AG09319 (cell line): ENCODE data around the gene TYR.
"Not testable (repeated sequence)": the region's sequence is repeated elsewhere in the genome, so short reads cannot be mapped to it uniquely, and the experiment has no call there.

Experiments
- DNase-seq: peaks from one replicate; pipeline ENCODE4 v3.0.0-alpha.2; 2010; ENCODE audit warnings: low read depth; ENCODE audit errors: extremely low read depth
- CTCF ChIP-seq: IDR thresholded peaks from 2 replicates; pipeline ENCODE4 v1.5.1; 2011; ENCODE audit warnings: low read depth, mild to moderate bottlenecking, inconsistent platforms, low read length, moderate library complexity

TYR gene

GRCh38 chr11:89267660-89268302 lies 90.1 kb downstream of the TYR start:
- no peak for TF ChIP-seq CTCF
- no peak for DNase-seq

- not testable (repeated sequence) for DNase-seq
These were observed 94.9 kb downstream of the TYR start for GRCh38 chr11:89272540-89273088.

- not testable (repeated sequence) for DNase-seq
These were observed 95.5 kb downstream of the TYR start for GRCh38 chr11:89273220-89273619.

DNA sequence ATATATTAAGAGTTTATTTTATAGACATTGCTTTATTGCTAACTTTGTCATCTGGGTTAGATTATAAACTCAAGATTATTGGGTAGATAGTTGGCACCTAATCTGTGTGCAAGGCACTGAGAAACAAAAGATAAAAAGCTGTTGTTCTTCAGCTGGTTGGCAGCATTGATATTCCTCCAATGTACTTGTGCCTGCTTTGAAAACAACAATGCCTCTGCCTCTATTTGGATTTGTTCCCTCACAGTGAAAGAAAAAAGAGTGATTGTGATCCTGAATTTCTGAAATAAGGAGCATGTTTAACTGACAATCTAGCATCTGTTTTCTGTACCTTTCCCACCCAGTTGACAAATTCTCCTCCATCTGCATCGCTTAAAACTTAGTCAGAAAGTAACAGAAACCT lies 98.3 kb downstream of the TYR start:
- DNase-seq: no peak

GRCh38 chr11:89279176-89279575 lies 101.5 kb downstream of the TYR start:
- DNase-seq: no peak
- no peak for TF ChIP-seq CTCF

More for the DNA sequence above, 98.3 kb downstream of the TYR start:
- TF ChIP-seq CTCF: no peak

- DNase-seq: not testable (repeated sequence)
These were observed 103.5 kb downstream of the TYR start for GRCh38 chr11:89281032-89281677.

DNA sequence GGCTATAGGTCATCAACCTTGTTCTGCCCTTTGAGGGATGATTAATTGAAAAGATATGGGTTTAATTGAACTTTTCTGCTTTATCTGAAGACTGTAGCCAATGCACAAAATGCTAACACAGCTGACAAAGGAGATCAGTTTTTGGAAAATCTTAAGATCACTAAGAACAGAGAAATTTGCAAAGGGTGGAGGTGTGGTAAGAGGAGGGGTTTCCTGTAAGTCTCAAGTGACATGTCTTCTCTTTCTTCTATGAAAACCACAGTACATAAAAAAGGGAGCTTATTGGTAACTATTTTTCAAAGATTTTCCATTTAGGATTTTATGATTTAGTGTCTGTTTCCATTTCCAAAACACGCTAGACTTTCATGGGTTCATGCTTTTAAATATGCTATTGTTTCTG lies 108.9 kb downstream of the TYR start:
- DNase-seq: not testable (repeated sequence)

- not testable (repeated sequence) for DNase-seq
These were observed 110.3 kb downstream of the TYR start for GRCh38 chr11:89288004-89288403.

DNA sequence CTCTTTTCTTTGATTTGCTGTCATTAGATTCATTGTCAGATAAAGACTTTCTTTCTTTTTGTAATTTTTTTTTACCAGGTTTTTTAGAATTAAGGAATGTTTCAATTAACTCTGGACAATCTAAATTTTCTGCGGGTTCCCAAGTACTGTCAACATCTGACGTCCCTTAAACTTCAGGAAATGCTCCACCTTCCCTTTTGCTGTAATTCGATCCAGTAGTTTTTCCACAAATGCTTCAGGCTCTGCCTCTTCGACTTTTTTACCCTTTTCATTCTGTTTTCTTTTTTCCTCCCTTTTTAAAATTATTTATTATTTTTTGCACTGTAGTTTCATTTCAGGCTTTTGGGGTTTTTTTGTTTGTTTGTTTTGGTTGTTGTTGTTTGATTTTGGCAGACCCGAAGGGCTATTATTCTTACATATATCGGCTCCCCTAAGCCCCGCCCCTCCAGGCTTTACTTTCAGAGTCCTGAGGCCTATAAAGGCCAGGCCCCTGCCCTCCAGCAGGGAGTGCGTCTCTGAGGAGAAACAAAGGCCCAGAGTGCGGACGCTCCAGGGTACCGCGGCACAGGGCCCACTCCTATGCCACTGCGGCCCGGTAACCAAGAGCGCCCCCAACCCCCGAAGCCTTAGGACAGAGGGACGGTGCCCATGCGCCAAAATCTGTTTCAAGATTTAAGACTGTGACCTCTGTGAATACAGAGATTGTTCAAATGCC lies 116.4 kb downstream of the TYR start:
- no peak for DNase-seq
- no peak for TF ChIP-seq CTCF

DNA sequence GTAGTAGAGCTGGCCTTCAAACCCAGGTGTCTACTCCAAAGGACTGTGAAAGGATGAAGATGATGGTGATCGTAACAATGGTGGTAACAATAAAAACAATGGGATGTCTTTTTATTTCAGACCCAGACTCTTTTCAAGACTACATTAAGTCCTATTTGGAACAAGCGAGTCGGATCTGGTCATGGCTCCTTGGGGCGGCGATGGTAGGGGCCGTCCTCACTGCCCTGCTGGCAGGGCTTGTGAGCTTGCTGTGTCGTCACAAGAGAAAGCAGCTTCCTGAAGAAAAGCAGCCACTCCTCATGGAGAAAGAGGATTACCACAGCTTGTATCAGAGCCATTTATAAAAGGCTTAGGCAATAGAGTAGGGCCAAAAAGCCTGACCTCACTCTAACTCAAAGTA lies 117.3 kb downstream of the TYR start:
- not testable (repeated sequence) for DNase-seq

- DNase-seq: not testable (repeated sequence)
These were observed 125.4 kb downstream of the TYR start for GRCh38 chr11:89303029-89303428.

- not testable (repeated sequence) for DNase-seq
These were observed 130.6 kb downstream of the TYR start for GRCh38 chr11:89308272-89308671.

GRCh38 chr11:89309321-89309985 lies 131.8 kb downstream of the TYR start:
- not testable (repeated sequence) for DNase-seq

- DNase-seq: not testable (repeated sequence)
These were observed 132.9 kb downstream of the TYR start for GRCh38 chr11:89310607-89311006.
